GM21515 (cell line): ENCODE data around the gene TMX4.
"Not testable (repeated sequence)": the region's sequence is repeated elsewhere in the genome, so short reads cannot be mapped to it uniquely, and the experiment has no call there.

Experiments used
- ATAC-seq: cut with Tn5 transposase; IDR thresholded peaks from one replicate; pipeline ENCODE4 v1.9.1; 2021; ENCODE audit not compliant: unreplicated experiment

Gene TMX4, protein sequence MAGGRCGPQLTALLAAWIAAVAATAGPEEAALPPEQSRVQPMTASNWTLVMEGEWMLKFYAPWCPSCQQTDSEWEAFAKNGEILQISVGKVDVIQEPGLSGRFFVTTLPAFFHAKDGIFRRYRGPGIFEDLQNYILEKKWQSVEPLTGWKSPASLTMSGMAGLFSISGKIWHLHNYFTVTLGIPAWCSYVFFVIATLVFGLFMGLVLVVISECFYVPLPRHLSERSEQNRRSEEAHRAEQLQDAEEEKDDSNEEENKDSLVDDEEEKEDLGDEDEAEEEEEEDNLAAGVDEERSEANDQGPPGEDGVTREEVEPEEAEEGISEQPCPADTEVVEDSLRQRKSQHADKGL

GRCh38 chr20:8019246-8019997 is at the start of gene TMX4:
Gene TMX4 (minus strand): TSS chr20:8019761. CDS start chr20:8019613, 148 bp downstream.
- peak; percentile 89 for ATAC-seq

DNA sequence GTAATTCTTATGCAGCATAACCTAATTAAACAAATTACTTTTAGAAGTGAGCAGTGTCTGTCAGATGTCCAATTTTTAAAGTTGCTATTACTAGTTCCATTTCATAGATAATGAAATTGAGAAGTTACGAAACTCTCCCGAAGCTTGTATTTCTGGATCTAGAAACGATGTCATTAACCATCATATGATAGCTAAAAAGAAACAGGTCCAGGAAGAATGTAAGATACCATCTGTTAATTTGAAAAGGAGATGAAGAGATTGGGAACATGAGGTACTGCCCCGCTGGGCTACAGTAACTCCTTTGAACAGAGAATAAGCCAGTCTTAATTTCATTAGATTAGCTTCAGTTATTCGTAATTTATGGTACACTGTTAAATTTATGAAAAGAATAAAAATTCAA is 47.5 kb upstream of the TMX4 start:
- ATAC-seq, result no peak

DNA sequence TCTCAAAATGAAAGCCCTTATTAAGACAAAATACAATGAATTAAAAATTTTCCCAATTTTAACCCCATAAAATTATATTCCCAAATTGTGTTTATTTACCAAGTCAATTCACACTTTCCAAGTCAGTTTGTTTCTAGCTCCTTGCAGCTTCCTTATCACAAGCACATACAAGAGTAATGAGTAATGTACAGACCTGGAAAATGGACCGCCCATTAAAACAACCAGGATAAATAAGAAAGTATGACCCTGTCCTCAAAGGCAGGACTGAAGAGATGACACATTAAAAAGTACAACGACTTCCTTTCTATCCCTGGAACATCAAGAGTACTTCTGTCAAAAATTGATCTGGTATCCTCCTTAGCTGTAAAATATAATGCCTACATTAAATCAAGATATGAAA is 47.1 kb upstream of the TMX4 start:
- no peak for ATAC-seq

DNA sequence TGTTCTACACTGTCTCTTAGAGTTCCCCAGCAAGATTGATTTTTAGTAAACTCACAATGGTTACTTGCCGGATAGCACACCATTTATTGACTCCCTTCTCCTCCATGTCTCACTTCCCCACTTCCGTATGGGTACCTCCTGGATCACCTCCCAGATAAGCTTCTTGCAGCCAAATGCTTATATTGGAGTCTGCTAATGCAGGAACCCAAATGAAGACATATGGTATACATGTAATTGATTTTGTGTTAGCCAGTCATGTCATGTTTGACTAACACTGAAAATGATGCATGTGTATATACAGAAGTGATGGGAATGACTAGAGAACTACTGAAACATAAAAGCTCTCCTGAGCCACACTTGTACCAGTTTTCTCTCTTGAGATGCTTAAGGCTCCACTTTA is 46.1 kb upstream of the TMX4 start:
- no peak for ATAC-seq

GRCh38 chr20:8062756-8063155 is 43.2 kb upstream of the TMX4 start:
- ATAC-seq, result no peak

- no peak for ATAC-seq
Observed at GRCh38 chr20:8061861-8062518, 42.4 kb upstream of the TMX4 start.

DNA sequence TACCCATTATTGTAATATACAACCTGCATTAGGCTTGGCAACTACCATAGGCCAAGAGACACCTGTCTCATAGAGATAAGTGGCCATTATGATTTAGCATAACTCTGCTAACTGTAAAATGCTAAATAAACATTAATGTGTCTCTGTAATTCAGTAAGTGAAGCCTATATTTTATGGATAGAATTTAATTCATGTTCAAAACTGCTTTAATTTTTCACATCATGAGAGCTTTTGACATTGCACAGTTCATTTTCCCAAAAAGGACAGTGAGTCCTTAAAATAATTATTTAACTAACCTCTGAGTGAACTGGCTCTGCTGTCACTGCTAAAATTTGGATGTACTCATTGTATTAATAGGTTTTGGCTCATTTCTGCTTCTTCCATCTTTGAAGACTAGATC is 41.4 kb upstream of the TMX4 start:
- no peak for ATAC-seq

DNA sequence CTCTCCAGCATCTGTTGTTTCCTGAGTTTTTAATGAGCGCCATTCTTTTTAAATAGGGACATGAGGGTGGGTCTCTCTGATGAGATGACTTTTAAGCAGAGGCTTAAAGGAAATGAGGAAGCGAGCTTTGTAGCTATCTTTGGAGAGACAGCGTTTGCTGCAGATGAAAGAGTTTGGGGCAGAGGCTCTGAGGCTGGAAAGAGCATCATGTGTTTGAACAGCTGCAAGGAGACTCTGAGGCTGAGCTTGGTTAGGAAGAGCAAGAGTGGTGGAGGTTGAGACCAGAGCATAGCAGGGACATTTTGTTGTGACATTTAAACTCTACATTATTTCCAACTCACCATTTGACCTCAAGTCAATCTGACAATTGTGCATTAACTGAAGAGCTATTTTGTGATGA is 38.3 kb upstream of the TMX4 start:
- no peak for ATAC-seq

DNA sequence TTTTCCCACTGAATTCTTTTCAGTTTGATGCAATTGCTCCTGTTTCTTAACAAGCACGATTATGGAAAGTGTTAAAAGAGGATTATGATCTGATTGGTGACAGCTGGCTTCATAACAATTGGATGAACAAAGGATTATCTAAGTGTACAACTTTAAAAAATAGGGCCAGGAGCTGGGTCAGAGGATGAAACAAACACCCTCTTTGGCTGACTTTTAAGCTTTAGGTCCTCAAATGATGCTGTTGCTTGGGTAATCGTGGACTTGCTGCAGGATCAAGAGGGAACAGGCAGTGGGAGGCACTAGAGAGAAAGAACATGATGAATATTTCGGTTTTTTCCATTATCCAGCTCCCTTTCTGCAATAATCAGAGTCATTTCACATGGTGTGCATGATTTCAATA is 35.5 kb upstream of the TMX4 start:
- no peak for ATAC-seq

DNA sequence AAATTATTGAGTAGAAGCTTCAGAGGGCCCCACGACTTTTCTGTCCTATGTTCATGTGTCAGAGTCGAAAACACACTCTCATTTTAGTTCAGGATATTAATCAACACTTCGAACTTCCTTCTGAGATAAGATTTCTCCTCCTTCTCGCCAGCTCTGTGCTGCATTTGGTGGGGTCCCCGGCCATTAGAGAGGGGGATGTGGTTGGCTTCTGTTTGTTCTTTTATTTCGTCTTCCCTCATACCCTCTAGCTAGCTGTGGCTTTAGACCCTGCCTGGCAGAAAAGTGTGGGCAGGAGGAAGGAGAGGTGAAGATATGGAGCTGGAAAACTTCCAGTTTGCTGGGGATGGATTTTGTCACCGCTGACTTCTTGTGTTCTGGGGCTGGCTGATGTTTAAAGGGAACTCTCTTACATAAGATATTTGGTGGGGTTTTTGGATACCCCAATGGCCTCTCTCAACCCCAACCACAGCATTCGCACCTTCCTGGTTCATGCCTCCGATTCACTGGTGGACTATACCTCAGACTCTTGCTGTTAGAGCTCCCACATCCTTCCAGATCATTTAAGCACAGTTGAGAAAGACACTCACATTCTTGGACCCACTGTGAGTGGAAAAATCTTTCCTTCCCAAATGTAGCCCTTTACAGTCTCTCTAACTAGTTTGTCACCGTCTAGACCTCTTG is 30.7 kb upstream of the TMX4 start:
- ATAC-seq, result no peak

DNA sequence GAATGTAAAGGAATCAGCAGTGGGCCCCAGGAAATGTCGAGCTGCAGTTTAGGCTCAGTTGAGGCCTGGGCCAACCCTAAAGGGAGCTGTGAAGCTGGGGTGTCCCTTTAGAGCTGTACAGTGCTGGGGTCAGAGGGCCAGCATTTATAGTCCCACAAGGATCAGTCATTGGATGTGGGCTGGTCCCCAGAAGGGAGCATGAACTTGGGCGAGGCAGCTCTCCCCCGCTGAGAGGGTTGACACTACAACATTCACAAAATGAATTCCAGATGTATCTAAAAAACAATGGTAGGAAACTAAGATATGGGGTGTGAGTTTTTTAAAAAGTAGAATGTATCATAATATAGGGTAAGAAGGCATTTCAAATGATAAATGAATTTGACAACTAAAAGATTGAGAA is 29.7 kb upstream of the TMX4 start:
- no peak for ATAC-seq

DNA sequence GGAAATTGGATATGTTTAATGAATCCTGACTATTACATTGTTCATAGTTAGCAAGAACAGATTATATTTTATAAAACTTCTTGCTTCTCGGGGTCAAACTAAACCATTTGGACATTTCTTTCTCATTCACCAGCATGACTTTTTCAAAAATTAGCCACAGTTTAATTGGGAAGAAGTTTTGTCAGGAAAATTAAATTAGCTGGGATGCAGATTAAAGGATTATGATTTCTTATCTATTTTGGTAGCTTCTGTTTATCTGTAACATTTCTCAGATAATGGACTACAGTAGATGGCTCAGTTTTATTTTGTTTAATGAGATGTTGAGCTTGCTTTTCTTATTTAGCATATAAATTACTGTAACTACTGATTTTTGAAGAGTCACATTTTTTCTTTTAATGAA is 26.4 kb upstream of the TMX4 start:
- no peak for ATAC-seq

DNA sequence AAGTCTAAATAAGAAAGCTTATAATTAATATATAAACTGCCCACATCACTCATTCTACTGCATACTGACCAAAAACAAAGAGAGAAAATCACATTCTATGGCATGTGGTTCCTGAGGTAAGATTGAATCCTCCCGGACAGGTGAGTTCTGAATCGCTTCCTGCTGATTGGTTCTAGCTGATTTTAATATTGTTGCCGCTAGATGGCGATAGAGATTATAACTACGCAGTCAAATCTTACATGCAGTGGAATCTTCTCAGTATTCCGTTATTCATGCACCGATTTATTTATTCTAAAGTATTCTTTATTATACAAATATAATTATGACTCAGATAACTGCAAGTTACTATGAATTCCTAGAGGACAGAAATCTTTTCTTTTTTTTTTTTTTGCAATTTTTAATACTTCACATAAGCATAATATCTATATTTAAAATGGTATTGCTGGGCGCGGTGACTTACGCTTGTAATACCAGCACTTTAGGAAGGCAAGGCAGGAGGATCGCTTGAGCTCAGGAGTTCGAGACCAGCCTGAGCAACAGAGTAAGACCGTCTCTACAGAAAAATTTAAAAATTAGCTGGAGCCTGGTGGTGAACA is 24.2 kb upstream of the TMX4 start:
- peak; percentile 90 for ATAC-seq

DNA sequence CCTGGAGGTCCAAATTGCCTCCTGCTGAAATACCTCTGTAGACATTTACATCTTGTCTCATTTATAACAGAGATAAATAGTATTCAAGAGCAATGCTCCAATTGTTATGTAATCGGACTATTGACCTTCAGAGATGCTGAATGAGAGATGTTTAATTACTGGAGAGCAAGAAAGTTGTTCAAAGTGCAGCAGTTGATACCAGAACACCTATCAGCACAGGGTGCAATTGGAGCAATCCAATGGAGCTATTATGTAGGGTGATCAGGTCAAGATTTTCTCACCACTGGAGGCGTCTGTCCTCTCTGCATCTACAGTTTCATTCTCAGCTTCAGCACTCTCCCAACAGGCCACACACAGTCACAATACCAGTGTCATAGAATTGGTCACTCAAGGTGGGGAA is 19.5 kb upstream of the TMX4 start:
- no peak for ATAC-seq

DNA sequence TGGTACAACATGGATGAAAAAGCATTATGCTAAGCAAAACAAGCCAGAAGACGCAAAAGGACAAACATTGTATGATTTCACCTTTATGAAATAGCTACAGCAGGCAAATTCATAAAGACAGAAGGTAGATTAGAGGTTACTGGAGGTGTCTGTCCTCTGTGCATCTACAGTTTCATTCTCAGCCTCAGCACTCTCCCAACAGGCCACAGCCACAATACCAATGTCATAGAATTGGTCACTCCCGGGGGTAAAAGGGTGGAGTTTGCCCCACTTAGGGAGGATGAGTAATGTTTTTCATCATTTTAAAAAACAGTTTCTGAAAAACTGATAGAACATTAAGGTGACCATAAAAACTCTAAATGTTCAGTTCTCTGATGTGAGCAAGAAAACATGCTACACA is 17.2 kb upstream of the TMX4 start:
- ATAC-seq, result no peak

GRCh38 chr20:8033151-8033841 is 13.7 kb upstream of the TMX4 start:
- ATAC-seq, result no peak

DNA sequence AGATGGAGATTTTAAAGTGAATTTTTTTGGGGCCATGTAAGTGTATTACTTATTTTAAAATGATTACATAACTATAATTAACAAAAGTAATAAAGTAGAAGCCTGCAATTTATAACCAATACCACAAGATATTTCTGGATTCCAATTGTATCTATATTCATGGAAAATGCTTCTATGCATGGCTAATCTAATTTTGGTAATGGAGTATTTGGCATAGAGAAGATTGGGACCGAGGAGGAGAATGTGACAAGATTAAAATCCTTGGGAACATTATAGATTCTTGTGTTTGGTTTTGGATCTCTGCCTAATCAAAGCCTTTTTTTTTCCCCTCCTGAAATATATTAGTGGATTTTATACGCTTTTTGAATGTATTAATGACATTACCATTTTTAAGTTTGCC is 12.9 kb upstream of the TMX4 start:
- no peak for ATAC-seq

GRCh38 chr20:8031539-8031938 is 12.0 kb upstream of the TMX4 start:
- ATAC-seq, result not testable (repeated sequence)

GRCh38 chr20:8021541-8022269 is 2.1 kb upstream of the TMX4 start:
- no peak for ATAC-seq
